ENCODE results near the gene C6orf89.

C6orf89 gene

DNA sequence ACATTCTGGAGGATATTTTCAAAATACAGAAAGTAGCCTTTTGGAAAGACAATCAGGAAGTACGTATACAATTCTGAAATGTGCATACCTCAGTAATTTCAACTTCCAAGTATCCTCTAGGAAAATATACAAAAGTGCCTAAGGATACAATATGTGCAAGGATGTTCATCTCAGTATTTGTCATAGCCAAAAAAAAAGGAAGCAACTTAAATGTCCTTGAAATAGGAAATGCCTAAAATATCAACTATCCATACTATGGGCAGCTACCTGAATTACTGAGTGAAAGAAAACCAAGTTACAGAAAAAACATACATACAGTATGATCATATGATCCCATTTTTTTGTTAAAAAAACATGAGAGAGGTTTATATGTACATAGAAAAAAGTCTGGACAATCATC is 12.6 kb upstream of the C6orf89 start:
- Histone ChIP-seq H4K20me1 (ENCODE audit: insufficient read depth, low read length) (no peaks in the 10 kb centered on the region), H3K9me3 (ENCODE audit: low read length) (no peaks in the 10 kb centered on the region), H3K36me3 (ENCODE audit: insufficient read depth, low read length) (peaks cover 43% of the 10 kb centered on the region), H3K9ac (ENCODE audit: low read length) (peak overlapping the region; percentile 87), H3K27me3 (ENCODE audit: insufficient read depth, low read length) (no peaks in the 10 kb centered on the region), H3K79me2 (ENCODE audit: insufficient read depth, low read length) (peaks cover 27% of the 10 kb centered on the region), H3K9me2 (ENCODE audit: low read depth, low read length) (no peaks in the 10 kb centered on the region), H3K4me3 (ENCODE audit: low read depth, low read length, poor library complexity, severe bottlenecking) (peak overlapping the region; percentile 89), H3K4me2 (ENCODE audit: low read length) (peak overlapping the region; percentile 91), H3K27ac (ENCODE audit: low read depth, low read length, poor library complexity, severe bottlenecking) (no peak overlapping the region), H3F3A (ENCODE audit: insufficient read depth, low read length) (no peaks in the 10 kb centered on the region), H3K4me1 (ENCODE audit: insufficient read depth, low read length, severe bottlenecking) (peaks cover 26% of the 10 kb centered on the region), H2AFZ (ENCODE audit: low read length) (no peak overlapping the region)
- TF ChIP-seq EZH2 (IDR thresholded peaks at IDR 0.05; ENCODE audit: borderline replicate concordance, low read length): no peak
- TF ChIP-seq, protein P1, sequence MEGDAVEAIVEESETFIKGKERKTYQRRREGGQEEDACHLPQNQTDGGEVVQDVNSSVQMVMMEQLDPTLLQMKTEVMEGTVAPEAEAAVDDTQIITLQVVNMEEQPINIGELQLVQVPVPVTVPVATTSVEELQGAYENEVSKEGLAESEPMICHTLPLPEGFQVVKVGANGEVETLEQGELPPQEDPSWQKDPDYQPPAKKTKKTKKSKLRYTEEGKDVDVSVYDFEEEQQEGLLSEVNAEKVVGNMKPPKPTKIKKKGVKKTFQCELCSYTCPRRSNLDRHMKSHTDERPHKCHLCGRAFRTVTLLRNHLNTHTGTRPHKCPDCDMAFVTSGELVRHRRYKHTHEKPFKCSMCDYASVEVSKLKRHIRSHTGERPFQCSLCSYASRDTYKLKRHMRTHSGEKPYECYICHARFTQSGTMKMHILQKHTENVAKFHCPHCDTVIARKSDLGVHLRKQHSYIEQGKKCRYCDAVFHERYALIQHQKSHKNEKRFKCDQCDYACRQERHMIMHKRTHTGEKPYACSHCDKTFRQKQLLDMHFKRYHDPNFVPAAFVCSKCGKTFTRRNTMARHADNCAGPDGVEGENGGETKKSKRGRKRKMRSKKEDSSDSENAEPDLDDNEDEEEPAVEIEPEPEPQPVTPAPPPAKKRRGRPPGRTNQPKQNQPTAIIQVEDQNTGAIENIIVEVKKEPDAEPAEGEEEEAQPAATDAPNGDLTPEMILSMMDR (IDR thresholded peaks at IDR 0.05; ENCODE audit: low read length): no peak

DNA sequence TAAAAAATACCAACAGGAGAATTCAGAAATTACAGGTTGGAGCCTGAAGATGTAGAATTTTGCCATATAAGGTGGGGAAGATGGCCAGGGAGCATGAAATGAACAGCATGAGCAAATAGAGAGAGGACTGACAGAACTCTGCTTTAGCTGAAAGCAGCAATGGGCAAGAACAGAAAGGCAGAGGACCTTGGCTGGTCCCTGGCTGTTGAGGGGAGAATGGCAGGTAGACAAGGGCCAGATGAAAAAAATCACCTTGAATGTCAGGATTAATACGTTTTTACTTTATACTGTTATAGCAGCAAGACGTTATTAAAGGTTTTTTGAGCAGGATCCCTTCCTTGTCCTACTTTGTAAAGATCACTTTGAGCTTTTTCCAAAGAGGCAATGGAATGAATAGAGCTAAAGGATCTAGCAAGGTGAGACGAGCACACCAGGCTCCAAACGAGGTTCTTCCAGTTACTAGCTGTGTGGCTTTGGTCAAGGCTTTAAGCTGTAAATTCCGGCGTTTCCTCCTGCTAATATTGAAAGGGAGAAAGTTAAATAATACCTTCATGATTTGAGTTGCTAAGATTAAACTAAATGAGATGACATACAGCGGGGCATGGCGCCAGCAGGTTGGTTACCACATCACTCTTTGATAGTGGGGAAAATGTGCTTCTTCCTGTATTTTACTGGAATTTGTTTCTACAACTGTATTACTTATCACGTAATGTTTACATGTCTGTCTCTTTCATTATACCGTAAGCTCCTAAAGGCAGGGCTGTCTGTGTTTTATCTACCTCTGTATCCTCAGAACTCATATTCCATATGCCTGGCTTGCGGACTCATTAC is 11.9 kb upstream of the C6orf89 start:
- Histone ChIP-seq H3K79me2 (ENCODE audit: insufficient read depth, low read length) (peaks cover 21% of the 10 kb centered on the region), H3K4me1 (ENCODE audit: insufficient read depth, low read length, severe bottlenecking) (peaks cover 26% of the 10 kb centered on the region), H3K4me2 (ENCODE audit: low read length) (peak overlapping the region; percentile 91), H3K36me3 (ENCODE audit: insufficient read depth, low read length) (peaks cover 38% of the 10 kb centered on the region), H3K27me3 (ENCODE audit: insufficient read depth, low read length) (no peaks in the 10 kb centered on the region), H4K20me1 (ENCODE audit: insufficient read depth, low read length) (no peaks in the 10 kb centered on the region), H2AFZ (ENCODE audit: low read length) (peak overlapping the region; percentile 53; the same call in 1 of the 2 replicates), H3K4me3 (ENCODE audit: low read depth, low read length, poor library complexity, severe bottlenecking) (peak overlapping the region; percentile 89), H3K27ac (ENCODE audit: low read depth, low read length, poor library complexity, severe bottlenecking) (peak overlapping the region; percentile 71), H3K9me3 (ENCODE audit: low read length) (no peaks in the 10 kb centered on the region), H3K9me2 (ENCODE audit: low read depth, low read length) (no peaks in the 10 kb centered on the region), H3K9ac (ENCODE audit: low read length) (peak overlapping the region; percentile 87), H3F3A (ENCODE audit: insufficient read depth, low read length) (no peaks in the 10 kb centered on the region)
- no peak for TF ChIP-seq EZH2 (IDR thresholded peaks at IDR 0.05; ENCODE audit: borderline replicate concordance, low read length)
- TF ChIP-seq, protein P1 (IDR thresholded peaks at IDR 0.05; ENCODE audit: low read length): peak; percentile 33; the same call in 1 of the 2 replicates

DNA sequence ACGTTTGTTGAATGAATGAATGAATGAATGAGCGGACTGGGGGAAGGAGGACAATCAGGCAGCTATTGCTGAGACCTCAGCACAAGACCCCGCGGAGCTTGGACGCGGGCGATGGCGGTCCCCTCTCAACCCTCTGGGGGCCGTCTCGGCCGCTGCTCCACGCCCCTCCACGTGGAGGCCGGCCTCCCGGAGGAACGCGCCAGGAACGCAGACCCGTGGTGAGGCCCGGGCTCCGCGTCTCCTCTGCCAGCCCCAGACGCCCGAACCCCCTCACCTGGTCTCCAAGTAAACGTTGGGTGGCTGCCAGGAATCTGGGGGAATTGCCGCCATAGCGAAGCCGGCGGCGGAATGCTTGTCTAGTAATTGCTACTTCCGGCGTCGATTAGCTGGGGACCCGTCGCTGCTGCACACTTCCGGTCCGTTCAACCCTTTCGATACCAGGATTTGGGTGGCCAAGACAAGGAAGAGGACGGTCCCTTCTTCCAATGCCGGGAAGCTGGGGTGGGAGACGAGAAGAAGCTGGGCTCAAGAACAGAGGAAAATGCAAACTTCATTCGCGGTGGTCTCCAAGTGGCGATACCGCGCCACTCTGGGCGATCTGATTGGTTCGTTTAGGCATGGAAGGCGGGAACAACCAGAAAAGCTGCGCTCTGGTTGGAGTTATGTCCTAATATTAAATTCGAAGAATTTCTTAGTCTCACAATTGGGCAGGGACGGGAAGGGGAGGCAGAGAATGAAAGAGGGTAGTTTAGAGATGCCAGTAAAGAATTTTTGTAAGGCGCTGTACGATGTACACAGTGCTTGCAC is 11.1 kb upstream of the C6orf89 start, which contains the start of gene PPIL1:
PPIL1 (minus strand) TSS at position 361 of the 807 bp plus-strand sequence; CDS start at position 330, 31 bp downstream.
- no peak for TF ChIP-seq EZH2 (IDR thresholded peaks at IDR 0.05; ENCODE audit: borderline replicate concordance, low read length)
- TF ChIP-seq, protein P1 (IDR thresholded peaks at IDR 0.05; ENCODE audit: low read length): peak; percentile 8; the same call in 1 of the 2 replicates
- Histone ChIP-seq H3K79me2 (ENCODE audit: insufficient read depth, low read length) (peaks cover 14% of the 10 kb centered on the region), H3K4me1 (ENCODE audit: insufficient read depth, low read length, severe bottlenecking) (peaks cover 26% of the 10 kb centered on the region), H3K4me3 (ENCODE audit: low read depth, low read length, poor library complexity, severe bottlenecking) (peak within 1 kb of the TSS; percentile 89), H3K9me2 (ENCODE audit: low read depth, low read length) (no peaks in the 10 kb centered on the region), H2AFZ (ENCODE audit: low read length) (peak within 1 kb of the TSS; percentile 53; the same call in 1 of the 2 replicates), H3K27ac (ENCODE audit: low read depth, low read length, poor library complexity, severe bottlenecking) (peak within 1 kb of the TSS; percentile 71), H3K36me3 (ENCODE audit: insufficient read depth, low read length) (peaks cover 31% of the 10 kb centered on the region; the same call in 1 of the 2 replicates), H4K20me1 (ENCODE audit: insufficient read depth, low read length) (no peaks in the 10 kb centered on the region), H3K4me2 (ENCODE audit: low read length) (peak within 1 kb of the TSS; percentile 91), H3F3A (ENCODE audit: insufficient read depth, low read length) (no peaks in the 10 kb centered on the region), H3K9me3 (ENCODE audit: low read length) (no peaks in the 10 kb centered on the region), H3K9ac (ENCODE audit: low read length) (peak within 1 kb of the TSS; percentile 87), H3K27me3 (ENCODE audit: insufficient read depth, low read length) (no peaks in the 10 kb centered on the region)

Data from OCI-LY1 (cell line).